Urinary bladder (tissue), 4 donors: Measurements from ENCODE around the gene FCGBP. TPM values are rescaled to one million over a fixed set of nuclear protein-coding genes. Genes with fewer than 3 reads are reported as not detected.
"Not testable (repeated sequence)": the region's sequence is repeated elsewhere in the genome, so short reads cannot be mapped to it uniquely, and the experiment has no call there.

Experiments
- DNase-seq: peaks from one replicate; pipeline ENCODE4 v3.0.0-alpha.2; 2015; ENCODE audit errors: extremely low spot score
- H3K27ac ChIP-seq: one replicate; pipeline ENCODE4 v1.5.1; 2013; ENCODE audit warnings: low read depth, mild to moderate bottlenecking, moderate library complexity
- H3K36me3 ChIP-seq: one replicate; pipeline ENCODE4 v1.6.1; 2013; ENCODE audit warnings: mild to moderate bottlenecking, moderate library complexity; ENCODE audit not compliant: insufficient read depth
- H3K4me1 ChIP-seq: one replicate; pipeline ENCODE4 v1.6.1; 2013; ENCODE audit warnings: mild to moderate bottlenecking, moderate library complexity; ENCODE audit not compliant: insufficient read depth
- H3K4me3 ChIP-seq: one replicate; pipeline ENCODE4 v1.5.1; 2013; ENCODE audit warnings: low read depth, low read length
- WGBS: extraction: QIAGEN DNeasy Blood & Tissue Kit; methylation state at CpG from one replicate; pipeline ENCODE4 v1.1.7; 2013; 5-methylcytosine and 5-hydroxymethylcytosine counted together
- polyA plus RNA-seq: library from polyadenylated mRNA; stranded (reverse); fragments of 200-250 nt; gene quantifications from one replicate; pipeline ENCODE4 v1.2.3, GENCODE V29; 2013
- total RNA-seq: library from RNA; depleted of rRNA; stranded (reverse); fragments of >200 nt; gene quantifications from one replicate; pipeline ENCODE4 v1.2.3, GENCODE V29; 2014
- donor health status: healthy with polysubstance abuse.
- donor health status: healthy.

Gene FCGBP
- total and polyA plus RNA-seq, 2 donors, result 7.7 to 9.4 TPM

- not testable (repeated sequence) for H3K36me3 ChIP-seq, H3K27ac ChIP-seq, H3K4me3 ChIP-seq, H3K4me1 ChIP-seq, DNase-seq
- 45% methylated on average over 10 of the region's 13 CpGs for WGBS
Measured at GRCh38 chr19:39959407-39959806, 25.0 kb upstream of the FCGBP start.

- not testable (repeated sequence) for H3K27ac ChIP-seq
- 77% methylated on average over 3 of the region's 3 CpGs for WGBS
Measured at GRCh38 chr19:39958942-39959341, 24.5 kb upstream of the FCGBP start.

GRCh38 chr19:39957886-39958285, 23.5 kb upstream of the FCGBP start:
- H3K4me1 ChIP-seq, H3K4me3 ChIP-seq, DNase-seq, H3K27ac ChIP-seq, H3K36me3 ChIP-seq: not testable (repeated sequence)
- WGBS, result 76% methylated on average over 5 of the region's 5 CpGs

More at GRCh38 chr19:39958942-39959341, 24.5 kb upstream of the FCGBP start:
- DNase-seq, H3K4me3 ChIP-seq, H3K4me1 ChIP-seq, H3K36me3 ChIP-seq: not testable (repeated sequence)

GRCh38 chr19:39953915-39954314, 19.5 kb upstream of the FCGBP start:
- Histone ChIP-seq H3K4me3 (no peak overlapping the region), H3K4me1 (no peaks in the 10 kb centered on the region), H3K36me3 (no peaks in the 10 kb centered on the region), H3K27ac (no peak overlapping the region)
- no peak for DNase-seq
- WGBS, result 86% methylated on average over 7 of the region's 7 CpGs

GRCh38 chr19:39951686-39952085, 17.3 kb upstream of the FCGBP start:
- no peak for DNase-seq
- Histone ChIP-seq H3K4me1 (no peaks in the 10 kb centered on the region), H3K4me3 (no peak overlapping the region), H3K27ac (no peak overlapping the region), H3K36me3 (no peaks in the 10 kb centered on the region)
- WGBS, result 35% methylated on average over 3 of the region's 3 CpGs

GRCh38 chr19:39951065-39951650, 16.7 kb upstream of the FCGBP start:
- Histone ChIP-seq H3K27ac (no peak overlapping the region), H3K4me1 (no peaks in the 10 kb centered on the region), H3K36me3 (no peaks in the 10 kb centered on the region), H3K4me3 (no peak overlapping the region)
- WGBS, result 85% methylated on average over 2 of the region's 2 CpGs
- DNase-seq, result no peak

- Histone ChIP-seq H3K4me3 (no peak overlapping the region), H3K27ac (no peak overlapping the region), H3K36me3 (no peaks in the 10 kb centered on the region), H3K4me1 (no peaks in the 10 kb centered on the region)
- DNase-seq, result no peak
- 81% methylated on average over 2 of the region's 2 CpGs for WGBS
Measured at GRCh38 chr19:39949026-39949747, 14.8 kb upstream of the FCGBP start.

- H3K4me1 ChIP-seq, result no peaks in the 10 kb centered on the region
- no peaks in the 10 kb centered on the region for H3K36me3 ChIP-seq
- 80% methylated on average over 4 of the region's 4 CpGs for WGBS
- H3K27ac ChIP-seq, result no peak overlapping the region
- no peak for DNase-seq
- H3K4me3 ChIP-seq, result no peak overlapping the region
Measured at GRCh38 chr19:39946532-39946931, 12.1 kb upstream of the FCGBP start.

GRCh38 chr19:39943586-39943985, 9.2 kb upstream of the FCGBP start:
- no peak for DNase-seq
- Histone ChIP-seq H3K27ac (peak overlapping the region; percentile 29), H3K4me1 (no peaks in the 10 kb centered on the region), H3K4me3 (no peak overlapping the region), H3K36me3 (no peaks in the 10 kb centered on the region)
- WGBS, result 81% methylated on average over 7 of the region's 7 CpGs

GRCh38 chr19:39942366-39942730, 7.9 kb upstream of the FCGBP start:
- 14% methylated on average over 4 of the region's 4 CpGs for WGBS

GRCh38 chr19:39941615-39942365, 7.4 kb upstream of the FCGBP start:
- 8% methylated on average over 5 of the region's 5 CpGs for WGBS
- Histone ChIP-seq H3K27ac (no peak overlapping the region), H3K36me3 (no peaks in the 10 kb centered on the region), H3K4me3 (no peak overlapping the region), H3K4me1 (no peaks in the 10 kb centered on the region)
- no peak for DNase-seq

More at GRCh38 chr19:39942366-39942730, 7.9 kb upstream of the FCGBP start:
- H3K27ac ChIP-seq, result no peak overlapping the region
- no peak overlapping the region for H3K4me3 ChIP-seq
- DNase-seq, result no peak
- no peaks in the 10 kb centered on the region for H3K4me1 ChIP-seq
- no peaks in the 10 kb centered on the region for H3K36me3 ChIP-seq

- H3K36me3 ChIP-seq, result no peaks in the 10 kb centered on the region
- no peaks in the 10 kb centered on the region for H3K4me1 ChIP-seq
- 46% methylated on average over 6 of the region's 6 CpGs for WGBS
- DNase-seq, result no peak
- peak overlapping the region; percentile 16 for H3K27ac ChIP-seq
- H3K4me3 ChIP-seq, result no peak overlapping the region
Measured at GRCh38 chr19:39941151-39941550, 6.7 kb upstream of the FCGBP start.

- H3K27ac ChIP-seq, result no peak overlapping the region
- H3K4me1 ChIP-seq, result no peaks in the 10 kb centered on the region
- 36% methylated on average over 1 of the region's 1 CpG for WGBS
- H3K36me3 ChIP-seq, result no peaks in the 10 kb centered on the region
- no peak overlapping the region for H3K4me3 ChIP-seq
- DNase-seq, result no peak
Measured at GRCh38 chr19:39940221-39940833, 5.9 kb upstream of the FCGBP start.
